HL-60 (cell line): ENCODE results near the gene CAMK2N1.

ENCODE experiments used
- CTCF ChIP-seq: IDR thresholded peaks from one replicate; pipeline ENCODE4 v1.5.1; 2011; ENCODE audit warnings: low read length, control low read depth, inconsistent platforms; ENCODE audit not compliant: insufficient read depth
- POLR2AphosphoS5 ChIP-seq: IDR thresholded peaks from 2 replicates; pipeline ENCODE4 v1.6.1; 2012; ENCODE audit warnings: low read depth

GRCh38 chr1:20477348-20478056, 8.5 kb downstream of the CAMK2N1 start:
- no peak for TF ChIP-seq CTCF
- TF ChIP-seq POLR2AphosphoS5, result no peak
